ENCODE results near the gene EML4.

The EML4 gene

DNA sequence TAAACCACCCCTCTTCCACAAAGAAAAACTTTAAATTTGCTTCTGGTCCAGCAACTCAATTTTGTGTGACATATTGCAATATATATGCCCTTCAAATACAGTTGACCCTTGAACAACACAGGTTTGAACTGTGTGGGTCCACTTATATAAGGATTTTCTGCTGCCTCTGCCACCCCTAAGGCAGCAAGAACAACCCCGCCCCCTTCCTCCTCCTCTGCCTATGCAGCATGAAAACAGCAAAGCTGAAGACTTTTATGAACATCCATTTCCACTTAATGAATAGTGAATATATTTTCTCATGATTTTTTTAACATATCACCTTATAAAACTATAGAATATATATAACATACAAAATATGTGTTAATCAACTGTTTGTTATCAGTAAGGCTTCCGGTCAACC lies 58.3 kb downstream of the EML4 start:
- DNase-seq, result peak; percentile 18

DNA sequence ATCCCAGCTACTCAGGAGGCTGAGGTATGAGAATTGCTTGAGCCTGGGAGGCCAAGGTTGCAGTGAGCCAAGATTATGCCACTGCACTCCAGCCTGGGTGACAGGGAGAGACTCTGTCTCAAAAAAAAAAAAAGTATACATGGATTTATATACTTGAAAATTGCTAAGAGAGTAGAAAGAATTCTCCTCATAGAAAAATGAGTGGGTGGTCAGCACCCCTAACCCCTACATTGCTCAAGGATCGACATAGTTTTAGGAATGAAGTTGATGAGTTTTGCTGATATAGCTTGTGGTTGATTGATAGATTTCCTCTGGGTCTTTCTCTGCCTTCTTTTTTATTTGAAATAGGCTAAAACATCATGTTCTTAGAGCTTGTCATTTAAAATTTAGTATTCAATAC lies 58.9 kb downstream of the EML4 start:
- no peak for DNase-seq

DNA sequence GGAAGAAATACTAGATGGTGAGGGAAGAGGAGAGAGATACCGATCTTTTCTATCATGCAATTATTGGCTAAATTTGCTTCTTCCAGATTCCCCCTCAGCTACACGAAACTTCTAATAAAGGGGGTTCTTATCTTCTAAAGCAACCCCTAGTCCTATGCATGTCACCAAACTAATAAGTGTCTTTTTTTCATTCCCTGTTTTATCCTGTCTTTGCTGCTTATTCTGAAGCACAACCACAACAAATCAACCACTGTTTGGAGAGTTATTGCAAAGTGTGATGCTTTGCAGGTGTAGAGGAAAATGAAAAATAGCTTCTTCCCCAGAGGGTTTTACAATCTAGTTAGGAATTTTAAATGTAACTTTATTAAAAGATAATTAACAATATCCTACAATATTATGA lies 60.8 kb downstream of the EML4 start:
- DNase-seq, result no peak

DNA sequence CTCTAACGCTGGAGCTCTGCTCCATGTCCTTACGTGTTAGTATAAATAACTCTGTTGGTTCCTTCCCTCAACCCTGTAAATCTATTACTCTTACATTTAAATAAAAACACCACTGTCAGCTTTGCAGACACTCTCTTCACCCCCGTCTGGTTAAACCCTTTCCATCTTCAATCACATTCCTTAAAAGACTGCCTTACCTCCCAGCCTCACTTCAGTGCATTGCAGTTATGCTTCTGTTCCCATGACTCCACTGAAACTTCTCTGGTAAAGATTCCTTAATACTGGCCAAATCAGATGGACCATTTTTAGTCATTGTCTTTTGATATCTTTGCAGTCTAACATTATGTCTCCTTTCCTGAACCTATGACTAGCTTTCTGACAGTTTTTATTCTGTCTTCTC lies 61.7 kb downstream of the EML4 start:
- DNase-seq, result no peak

DNA sequence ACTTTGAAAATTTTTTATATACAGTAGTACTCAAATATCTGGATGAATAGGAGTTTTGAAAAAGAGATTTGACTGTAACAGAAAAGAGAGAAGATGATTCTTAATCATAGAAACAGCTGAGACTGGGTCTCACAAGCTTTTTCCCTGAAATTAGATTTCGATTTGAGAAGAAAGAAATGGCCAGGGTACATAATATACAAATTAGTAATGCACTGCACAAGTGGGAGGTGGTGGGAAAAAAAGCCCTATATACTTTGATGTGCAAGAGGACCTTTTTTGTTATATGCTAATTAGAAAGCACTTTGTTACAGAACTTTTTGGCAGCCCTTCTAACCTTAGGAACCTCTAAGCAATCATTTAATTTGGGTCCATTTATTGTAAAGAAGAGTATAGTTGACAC lies 62.9 kb downstream of the EML4 start:
- DNase-seq, result no peak

DNA sequence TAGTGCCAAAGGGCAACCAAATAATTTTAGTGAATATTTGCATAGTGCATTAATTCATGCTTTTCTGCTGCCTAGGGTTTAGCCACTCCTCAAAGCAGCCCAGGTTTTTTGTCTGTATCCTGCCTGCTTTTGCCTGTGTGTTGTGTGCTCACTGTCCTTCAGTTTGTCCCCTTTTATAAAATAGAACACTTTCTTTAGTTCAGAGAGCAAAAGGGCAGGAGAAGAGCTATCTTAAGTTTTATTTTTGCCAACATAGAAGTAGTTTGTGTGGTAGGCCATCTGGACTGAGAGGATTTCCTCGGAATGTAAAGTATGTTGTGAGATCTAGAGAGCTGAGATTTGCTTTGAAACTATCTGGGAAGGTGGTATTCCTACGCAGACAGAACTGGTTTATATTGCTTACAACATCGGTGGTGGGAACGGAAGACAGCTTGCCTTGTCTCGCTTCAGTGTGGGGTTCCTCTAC lies 64.9 kb downstream of the EML4 start:
- no peak for DNase-seq

DNA sequence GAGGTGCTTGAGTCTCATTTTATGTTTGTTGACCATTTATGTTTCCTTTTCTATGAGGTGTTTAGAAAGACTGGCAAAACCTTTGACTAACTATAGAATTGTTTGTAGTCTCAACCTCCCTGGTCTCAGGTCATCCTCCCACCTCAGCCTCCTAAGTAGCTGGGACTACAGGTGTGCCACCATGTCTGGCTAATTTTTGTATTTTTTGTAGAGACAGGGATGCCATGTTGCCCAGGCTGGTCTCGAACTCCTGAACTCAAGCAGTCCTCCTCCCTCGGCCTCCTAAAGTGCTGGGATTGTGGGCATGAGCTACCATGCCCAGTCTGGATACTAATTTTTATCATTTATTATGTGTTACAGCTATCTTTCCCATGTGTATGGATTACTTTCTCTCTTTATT lies 67.8 kb downstream of the EML4 start:
- no peak for DNase-seq

DNA sequence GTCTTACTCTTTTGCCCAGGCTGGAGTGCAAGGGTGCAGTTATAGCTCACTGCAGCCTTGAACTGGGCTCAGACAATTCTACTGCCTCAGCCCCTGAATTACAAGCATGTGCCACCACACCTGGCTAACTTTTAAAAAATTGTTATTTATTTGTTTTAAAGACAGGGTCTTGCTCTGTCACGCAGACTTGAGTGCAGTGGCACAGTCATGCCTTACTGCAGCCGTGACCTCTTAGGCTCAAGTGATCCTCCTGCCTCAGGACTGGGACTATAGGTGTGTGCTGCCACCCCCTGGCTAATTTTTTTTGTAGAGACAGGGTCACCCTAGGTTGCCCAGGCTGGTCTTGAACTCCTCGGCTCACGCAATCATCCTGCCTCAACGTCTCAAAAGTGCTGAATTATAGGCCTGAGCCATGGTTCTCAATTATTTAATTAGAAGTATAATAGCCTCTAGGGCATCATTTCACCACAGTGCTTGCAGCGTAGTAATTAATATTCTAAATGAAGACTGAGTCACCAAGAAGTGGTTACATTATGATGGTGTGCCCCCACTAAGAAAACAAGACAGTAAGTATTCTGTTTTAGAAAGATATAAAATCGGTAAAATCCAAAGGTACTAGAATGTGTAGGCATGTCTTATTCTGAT lies 69.6 kb downstream of the EML4 start:
- peak; percentile 53 for DNase-seq

DNA sequence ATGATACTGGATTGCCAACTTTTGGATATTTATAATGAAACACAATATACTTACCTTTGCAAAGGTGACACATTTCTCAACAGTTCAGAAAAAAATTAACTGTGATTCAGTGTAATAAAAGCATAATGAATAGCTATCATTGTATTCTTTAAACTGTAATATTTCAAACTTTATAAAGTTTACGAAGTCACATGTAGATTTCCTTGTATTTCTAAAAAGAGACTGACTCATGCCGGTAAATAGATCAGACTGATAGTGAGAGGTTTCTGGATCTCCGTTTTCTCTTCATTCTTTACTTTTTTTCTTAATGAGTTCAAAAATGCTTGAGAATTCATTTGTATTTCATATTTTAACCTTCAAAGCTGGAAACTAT lies 70.1 kb downstream of the EML4 start:
- DNase-seq, result no peak

DNA sequence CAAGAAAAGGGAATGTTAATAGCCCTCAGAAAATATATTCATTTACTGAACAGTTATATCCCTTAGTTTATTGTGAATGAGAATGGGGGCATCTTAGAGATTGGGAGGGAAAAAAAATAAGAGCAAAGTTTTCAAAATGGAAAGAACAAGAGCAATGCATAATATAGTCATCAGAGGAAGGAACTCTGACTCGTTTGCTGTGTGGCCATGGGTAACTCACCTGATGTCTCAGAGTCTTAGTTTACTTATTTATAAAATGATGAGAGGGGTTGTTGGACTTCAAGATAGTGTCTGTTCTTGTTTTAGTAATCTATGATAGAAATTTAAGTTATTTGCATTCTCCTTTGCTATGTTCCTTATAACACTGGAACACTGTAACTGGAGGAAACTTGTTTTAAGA lies 70.7 kb downstream of the EML4 start:
- no peak for DNase-seq

DNA sequence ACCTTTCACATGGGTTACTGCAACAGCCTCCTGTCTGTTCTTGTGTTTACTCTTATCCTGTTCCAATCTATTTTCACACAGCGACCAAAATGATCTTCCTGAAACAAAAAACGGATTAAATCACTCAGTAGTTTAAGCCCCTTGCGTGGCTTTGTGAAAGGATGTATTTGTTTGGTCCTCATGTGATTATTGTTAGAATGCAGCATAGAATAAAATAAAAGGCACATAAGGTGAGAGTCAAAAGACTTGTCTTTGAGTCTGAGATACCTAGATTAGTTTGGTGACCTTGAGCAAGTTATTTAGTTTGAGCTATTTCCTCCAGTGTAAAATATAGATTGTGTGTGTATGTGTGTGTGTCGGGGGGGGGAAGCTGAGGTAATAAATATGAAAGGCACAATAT lies 72.4 kb downstream of the EML4 start:
- no peak for DNase-seq

DNA sequence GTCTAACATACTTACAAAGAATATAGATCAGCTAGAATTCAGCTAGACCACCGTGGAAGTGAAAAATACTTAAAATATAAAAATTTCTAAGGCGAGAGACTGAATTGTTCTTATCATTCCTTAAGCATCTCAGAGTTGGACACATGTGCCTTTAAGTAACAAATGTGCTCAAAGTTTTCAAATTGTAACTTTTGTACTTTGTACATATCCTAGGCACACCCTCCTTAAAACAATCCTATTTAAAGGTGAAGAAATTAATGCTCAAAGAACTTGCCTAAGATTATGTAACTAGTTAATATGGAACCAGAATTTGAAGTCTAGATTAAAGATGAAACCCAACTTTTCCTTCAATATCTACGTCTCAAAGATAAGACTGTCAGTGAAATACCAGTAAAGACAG lies 74.1 kb downstream of the EML4 start:
- DNase-seq, result no peak

DNA sequence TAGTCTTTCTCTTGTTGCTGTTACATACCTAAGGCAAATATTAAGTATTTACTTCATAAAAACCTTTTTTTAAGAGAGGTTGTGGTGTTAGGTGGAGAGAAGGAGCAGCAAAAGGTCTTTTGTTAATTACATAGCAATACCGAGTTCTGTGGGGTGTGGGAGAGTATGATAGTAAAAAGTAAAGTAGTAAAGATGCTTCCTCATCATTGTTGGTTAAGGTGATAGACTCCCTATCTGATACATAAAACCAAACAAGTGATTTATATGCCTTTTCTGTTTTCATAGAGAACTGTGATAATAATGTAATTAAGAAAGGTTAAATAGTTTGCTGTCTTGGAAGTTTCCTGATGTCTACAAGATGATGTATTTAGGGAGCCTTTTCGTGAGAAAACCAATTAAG lies 75.4 kb downstream of the EML4 start:
- DNase-seq, result no peak

DNA sequence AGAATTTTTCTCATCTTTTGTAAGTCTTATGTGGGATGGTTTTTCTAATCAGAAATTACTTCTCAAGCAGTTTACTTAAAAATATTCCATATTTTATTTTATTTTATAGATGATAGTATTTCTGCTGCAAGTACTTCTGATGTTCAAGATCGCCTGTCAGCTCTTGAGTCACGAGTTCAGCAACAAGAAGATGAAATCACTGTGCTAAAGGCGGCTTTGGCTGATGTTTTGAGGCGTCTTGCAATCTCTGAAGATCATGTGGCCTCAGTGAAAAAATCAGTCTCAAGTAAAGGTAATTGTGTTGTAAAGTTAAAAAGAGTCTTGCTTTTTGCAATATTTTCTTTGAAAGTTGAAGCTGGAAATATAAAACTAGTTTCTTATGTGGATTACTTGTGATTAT lies 76.2 kb downstream of the EML4 start:
- no peak for DNase-seq

DNA sequence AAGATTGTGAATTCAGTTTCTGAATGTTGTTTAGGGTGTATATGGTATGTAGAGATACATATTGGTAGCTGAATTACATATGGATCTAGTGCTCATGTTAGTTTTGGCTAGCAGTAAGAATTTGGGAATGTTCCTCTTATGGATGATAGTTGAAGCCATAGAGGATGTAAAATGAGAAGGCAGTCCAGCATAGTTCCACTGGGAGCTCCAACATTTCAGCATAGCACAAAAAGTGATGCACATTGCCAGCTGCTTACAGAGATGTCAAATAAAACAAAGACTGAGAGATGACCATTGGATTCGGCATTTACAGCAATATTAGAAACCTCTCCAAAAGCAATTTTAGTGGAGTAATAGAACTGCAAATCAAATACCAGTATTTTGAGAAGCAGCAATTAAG lies 77.4 kb downstream of the EML4 start:
- no peak for DNase-seq

DNA sequence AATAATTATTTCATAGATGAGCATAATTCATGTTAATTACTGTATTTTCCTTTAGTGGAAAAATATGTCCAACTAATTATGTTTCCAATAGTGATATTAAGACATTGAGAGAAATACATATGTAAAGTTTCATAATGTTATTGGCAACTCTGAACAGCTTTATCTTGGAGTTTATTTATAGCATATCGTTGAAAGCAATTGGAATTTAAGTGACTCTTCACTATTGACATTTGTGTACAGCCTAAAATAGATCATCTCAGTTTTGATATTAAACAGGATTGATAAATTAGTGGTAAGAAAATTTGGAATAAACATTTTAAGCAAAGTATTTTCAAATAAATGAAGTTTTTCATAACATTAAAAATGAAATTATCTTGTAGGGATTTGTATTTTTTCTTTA lies 79.7 kb downstream of the EML4 start:
- DNase-seq, result no peak

DNA sequence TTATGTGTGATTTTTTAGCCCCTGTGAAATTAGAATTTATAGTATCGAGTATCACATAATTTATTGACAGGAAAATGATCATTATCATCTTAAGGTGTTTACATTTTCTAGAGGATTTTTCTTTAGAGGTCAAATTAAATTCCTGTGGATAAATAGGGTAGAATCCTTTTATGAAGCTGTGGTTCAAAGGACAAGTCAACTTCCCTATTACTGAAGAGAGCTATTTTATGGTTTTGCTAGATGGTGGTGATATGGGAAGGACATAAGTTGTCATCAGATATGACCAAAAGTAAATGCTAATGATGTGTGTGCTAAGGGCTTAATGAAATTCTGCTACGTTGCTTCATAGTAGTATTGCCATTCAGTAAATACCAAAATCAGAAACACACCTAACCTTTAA lies 80.1 kb downstream of the EML4 start:
- no peak for DNase-seq

DNA sequence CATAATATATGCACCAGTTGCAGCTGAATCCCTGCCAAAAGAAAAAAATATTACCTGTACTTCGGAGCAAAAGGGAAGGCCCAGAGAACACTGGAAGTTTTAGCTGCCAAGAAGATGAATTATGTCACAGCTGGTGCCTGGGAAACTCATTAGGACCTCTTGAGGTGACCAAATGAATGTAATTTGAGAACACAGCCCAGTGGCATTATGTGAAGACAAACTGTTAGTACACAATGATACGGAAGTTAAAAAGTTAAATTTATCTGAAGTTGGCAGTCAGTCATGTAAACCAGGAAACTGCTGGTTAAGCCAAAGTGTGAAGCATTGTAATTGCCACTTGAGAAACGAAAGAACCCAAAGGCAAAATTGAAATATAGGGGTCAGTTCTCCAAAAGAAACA lies 80.7 kb downstream of the EML4 start:
- DNase-seq, result no peak

DNA sequence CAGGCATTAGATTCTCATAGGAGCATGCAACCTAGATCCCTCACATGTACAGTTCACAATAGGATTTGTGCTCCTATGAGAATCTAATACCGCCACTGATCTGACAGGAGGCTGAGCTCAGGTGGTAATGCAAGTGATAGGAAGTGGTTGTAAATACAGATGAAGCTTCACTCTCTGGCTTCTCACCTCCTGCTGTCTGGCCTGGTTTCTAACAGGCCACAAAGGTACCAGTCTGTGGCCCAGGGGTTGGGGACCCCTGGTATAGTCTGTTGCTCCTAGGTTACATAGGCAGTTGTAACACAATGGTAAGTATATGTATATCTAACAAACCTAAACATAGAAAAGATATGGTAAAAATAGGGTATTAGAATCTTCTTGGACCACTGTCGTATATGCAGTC lies 81.8 kb downstream of the EML4 start:
- DNase-seq, result no peak

DNA sequence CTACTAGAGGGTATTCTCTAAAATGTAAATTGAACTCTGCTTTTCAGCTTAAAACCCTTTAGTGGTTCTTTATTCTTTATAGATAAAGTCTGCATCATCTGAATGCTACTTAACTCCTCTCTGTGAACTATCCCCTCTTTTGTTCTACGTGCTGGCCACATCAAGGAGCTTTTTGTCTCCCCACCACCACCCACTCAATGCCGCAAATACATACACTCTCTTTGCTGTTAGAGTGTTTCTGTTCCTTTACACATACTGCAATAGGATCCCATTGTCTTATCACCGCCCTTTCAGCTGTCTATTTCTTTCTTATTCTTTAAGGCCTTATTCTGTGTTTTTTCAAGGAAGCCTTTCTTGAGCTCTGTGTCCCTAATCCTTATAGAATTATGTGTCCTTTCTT lies 83.3 kb downstream of the EML4 start:
- DNase-seq, result peak; percentile 39

DNA sequence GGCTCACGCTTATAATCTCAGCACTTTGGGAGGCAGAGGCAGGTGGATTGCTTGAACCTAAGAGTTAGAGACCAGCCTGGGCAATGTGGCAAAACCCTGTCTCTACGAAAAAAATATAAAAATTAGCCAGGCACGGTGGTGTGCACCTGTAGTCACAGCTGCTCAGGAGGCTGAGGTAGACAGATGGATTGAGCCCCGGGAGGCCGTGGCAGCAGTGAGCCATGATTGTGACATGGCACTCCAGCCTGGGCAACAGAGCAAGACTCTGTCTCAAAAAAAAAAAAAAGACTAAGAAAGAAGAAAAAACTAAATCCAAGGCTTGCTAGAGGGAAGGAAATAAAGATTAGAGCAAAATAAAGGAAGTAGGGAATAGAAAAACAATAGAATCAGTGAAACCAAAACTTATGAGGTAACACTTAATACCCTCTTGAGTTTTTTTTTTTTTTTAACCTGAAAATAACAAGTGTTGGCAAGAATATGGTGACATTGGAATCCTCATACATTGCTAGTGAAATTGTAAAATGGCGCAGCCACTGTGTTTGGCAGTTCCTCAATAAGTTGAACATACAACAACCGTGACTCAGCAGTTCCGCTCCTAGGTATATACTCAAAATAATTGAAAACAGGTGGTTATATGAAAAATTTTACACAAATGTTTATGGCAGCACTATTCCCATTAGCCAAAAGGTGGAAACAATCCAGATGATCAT lies 85.2 kb downstream of the EML4 start:
- DNase-seq, result no peak

DNA sequence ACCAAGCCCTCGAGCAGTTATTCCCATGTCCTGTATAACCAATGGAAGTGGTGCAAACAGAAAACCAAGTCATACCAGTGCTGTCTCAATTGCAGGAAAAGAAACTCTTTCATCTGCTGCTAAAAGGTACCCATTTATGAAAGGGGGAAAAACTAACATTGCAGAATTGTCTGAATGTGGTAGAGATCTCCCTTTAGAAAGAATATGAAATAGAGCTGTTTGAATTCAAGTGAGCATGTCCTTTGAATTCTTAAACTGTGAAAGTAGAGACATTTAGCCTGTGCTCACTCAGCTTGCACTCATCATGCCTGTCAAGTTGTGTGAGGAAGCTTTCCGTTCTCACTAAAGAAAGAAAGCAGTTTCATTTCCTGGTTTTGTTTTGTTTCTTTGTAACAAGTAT lies 87.4 kb downstream of the EML4 start:
- no peak for DNase-seq

DNA sequence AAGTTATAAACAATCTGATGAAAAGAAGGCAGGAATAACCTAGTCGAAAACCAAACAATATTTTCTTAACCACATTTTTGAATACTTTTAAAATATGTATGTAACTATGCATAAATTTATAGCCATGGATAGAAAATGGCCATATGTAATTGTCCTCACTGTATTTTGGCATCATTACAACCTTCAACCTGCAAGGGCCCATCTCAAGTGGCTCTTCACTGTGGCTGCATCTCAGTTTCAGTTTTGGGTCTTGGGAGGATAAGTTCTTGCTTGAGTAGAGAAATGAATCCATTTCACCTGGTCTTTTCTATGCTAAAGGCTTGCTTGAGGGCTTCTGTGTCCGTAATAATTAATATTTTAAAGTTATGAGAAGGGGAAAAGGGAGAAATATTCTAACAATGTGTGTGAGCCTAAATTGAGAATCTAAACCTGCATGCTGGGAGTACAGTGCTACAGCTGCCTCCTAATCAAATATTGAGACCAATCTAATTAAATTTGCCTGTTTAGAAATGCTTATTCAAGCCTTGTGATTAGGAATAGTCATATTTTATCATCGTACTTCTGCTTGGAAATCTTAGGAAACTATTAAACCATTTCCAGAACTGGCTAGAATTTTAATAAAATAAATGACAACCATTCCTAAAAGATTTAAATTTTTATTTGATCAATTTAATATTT lies 92.5 kb downstream of the EML4 start:
- DNase-seq, result no peak

DNA sequence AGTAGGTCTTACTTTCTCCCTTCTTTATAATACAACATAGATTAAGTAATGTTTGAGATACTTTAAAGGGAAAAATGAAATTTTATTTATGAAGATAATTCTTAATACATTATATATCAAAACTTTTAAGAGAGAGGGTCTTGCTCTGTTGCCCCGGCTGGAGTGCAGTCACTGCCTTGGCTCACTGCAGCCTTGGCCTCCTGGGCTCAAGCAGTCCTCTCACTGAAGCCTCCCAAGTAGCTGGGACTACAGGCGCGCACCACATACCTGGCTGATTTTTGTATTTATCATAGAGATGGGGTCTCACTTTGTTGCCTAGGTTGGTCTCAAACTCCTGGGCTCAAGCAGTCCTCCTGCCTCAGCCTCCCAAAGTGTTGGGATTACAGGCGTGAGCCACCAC lies 97.1 kb downstream of the EML4 start:
- no peak for DNase-seq

DNA sequence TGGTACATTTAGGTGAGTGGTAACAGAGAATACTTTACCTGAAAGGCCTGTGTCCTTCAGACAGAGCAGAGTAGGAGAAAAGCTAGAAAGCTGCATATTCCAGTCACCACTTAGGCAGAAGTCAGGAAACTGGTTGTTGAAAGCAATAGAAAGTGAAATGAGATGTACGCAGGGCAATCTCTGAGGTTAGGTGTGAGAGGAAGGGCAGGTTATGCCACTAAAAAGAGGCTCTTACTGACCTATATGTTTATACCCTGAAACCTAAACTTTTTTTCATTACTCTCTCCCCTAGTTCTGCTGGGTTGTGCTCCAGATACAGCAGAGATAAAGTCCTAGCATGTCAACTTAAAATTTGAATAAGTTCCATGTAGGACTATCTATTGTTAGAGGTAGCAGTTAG lies 98.4 kb downstream of the EML4 start:
- DNase-seq, result no peak
